GM04504 (cell line): Measurements from ENCODE around the gene NEURL1.

Experiments
- DNase-seq: peaks from one replicate; pipeline ENCODE4 v3.0.0-alpha.2; 2012; ENCODE audit warnings: low read depth

Gene NEURL1

DNA sequence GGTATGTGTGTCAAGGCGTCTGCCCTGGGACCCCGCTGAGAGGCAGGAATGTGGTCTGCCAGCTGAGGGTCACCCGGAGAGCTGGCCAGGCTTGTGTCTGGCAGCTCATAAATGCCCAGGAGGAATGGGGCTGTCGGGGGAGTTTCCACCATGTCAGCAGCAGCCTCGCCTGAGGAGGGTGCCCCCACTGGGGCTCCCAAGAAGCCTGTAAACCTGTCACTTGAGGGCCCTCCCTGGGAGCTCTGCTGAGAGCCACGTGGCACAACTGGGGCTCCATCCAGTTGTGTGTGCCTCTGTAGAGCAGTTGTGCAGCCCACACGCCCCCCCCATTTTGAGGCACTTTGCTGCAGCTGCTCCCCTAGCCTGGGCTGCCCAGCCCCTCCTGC lies 70.6 kb downstream of the NEURL1 start:
- DNase-seq, result no peak

DNA sequence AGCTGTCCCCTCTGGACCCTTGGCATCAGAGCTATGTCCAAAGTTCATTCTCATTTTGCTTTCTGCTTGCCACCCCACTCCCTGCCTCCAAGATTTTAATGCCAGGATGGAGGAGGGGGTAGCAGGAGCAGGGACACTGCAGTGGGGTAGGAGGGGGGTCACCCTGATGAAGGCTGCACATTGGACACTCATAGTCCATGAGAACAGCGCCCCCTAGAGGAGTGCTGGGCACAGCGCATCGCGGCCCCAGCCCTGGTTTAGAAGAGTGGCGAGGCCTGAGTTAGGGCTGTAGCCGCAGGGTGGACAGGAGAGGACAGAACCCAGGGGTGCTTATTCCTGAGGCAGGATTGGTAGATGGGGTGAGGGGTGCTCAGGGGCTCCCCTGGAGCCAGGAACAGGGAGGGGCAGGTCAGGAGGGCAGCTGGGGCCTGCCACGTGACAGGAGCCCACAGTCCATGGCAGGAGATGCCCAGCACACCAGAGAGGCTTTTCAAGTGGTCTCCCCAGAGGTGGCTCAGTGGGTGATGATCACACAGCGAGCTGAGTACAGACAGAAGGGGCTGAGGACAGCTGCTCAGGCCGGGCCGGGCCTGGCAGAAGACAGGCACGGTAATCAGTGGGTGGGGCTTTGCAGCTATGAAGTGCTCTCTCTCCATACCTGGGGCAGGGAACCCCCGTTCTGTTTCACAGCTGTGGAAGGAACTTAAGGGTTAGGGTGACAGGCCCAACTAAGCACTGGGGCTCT lies 71.4 kb downstream of the NEURL1 start:
- no peak for DNase-seq

GRCh38 chr10:103566536-103566935 lies 73.0 kb downstream of the NEURL1 start:
- peak; percentile 18 for DNase-seq

DNA sequence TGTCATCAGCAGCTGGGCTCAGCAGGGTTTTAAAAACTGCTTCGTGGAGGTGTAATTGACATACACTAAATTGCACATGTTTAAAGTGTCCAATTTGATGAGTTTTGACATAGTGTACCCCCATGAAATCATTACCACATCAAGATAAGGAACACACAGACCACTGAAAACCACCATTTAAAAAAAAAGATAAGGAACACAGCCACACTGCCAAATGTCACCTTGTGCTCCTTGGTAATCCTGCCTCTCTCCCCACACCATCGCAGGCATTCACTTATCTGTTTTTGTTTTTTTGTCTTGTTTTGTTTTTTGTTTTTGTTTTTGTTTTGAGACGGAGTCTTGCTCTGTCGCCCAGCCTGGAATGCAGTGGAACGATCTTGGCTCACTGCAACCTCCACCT lies 75.0 kb downstream of the NEURL1 start:
- no peak for DNase-seq

GRCh38 chr10:103569896-103570295 lies 76.4 kb downstream of the NEURL1 start:
- DNase-seq, result no peak

DNA sequence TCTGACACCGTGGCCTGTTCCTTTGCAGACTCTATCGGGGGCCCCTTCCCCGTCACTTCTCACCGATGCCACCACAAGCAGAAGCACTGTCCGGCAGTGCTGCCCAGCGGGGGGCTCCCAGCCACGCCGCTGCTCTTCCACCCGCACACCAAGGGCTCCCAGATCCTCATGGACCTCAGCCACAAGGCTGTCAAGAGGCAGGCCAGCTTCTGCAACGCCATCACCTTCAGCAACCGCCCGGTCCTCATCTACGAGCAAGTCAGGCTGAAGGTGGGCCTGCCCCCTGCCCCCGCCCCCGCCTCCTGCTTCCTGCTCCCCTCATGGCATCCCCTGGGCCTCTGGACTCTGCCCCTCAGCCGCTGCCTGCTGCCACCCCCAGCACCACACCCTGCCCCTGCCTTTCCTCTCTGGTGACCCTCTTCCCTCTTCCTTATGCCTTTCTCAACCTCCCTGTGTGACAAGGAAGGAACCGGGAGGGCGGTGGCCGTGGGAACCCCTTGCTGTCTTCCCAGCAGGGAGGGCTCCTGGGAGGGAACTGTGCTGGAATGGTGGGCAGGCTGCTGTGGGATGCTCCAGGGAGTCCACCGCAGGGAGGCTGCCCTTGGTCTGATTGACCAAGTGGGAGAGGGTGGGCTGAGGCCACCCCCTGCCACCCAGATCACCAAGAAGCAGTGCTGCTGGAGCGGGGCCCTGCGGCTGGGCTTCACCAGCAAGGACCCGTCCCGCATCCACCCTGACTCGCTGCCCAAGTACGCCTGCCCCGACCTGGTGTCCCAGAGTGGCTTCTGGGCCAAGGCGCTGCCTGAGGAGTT lies 77.5 kb downstream of the NEURL1 start:
- no peak for DNase-seq

GRCh38 chr10:103571656-103571975 lies 78.1 kb downstream of the NEURL1 start:
- no peak for DNase-seq

GRCh38 chr10:103572347-103573204 lies 79.1 kb downstream of the NEURL1 start:
- no peak for DNase-seq

DNA sequence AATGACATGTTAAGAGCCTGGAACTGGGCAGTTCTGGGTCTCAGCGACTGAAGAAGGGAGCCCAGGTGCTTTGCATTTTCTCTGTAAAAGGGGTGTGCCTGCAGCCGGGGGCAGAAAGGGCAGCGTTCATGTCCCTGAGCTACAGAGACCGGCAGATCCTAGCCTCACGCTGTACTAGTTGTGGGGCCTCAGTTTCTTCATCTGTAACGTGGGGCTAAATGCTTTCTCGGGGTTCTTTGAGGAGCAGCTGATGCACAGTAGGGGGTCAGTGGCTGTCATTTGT lies 79.6 kb downstream of the NEURL1 start:
- DNase-seq, result no peak

DNA sequence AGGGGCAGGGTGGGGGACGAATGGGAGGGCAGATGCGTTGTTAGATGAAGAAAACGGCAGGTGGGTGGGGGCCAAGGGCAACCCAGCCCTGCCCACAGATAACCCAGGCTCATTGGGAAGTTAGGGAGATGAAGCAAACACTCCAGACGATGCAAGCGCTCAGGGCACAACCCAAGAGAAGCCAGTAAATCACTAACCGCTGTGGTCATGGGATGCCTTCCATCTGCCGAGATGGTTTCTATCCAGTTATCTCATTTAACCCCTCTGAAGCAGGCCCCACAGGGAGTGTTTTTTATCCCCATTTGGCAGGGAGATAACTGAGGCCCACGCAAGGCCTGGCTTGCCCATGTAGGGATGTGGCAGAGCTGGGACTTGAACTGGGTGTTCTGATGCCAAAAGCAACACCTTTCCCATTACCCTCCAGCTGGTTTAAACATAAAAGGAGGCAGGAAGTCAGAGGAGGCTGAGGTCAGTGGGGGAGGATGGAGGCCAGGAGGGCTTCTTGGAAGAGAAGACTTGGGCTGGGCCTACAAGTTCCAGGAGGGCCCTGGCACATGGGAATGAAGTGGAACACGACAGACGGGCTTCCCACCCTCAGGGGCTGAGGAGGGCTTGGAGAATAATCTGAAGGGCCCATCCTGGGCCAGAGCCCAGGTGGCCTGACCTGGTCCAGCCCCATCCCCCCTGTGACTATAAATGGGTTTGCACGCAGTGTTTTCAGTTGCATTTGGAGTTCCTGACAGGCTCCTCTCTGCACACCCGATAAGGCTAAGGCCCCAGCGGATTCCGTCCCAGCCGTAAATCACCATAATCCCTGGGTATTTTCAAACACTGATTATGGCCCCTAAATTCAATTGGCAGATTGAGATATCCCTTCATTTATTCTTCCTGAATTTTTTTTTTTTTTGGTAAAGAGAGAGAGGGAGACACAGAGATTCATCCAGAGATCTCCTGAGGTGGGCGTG lies 80.9 kb downstream of the NEURL1 start:
- no peak for DNase-seq

- DNase-seq, result no peak
These were observed 82.0 kb downstream of the NEURL1 start for GRCh38 chr10:103575416-103576075.

- no peak for DNase-seq
These were observed 82.6 kb downstream of the NEURL1 start for GRCh38 chr10:103576076-103576471.

GRCh38 chr10:103576862-103577261 lies 83.4 kb downstream of the NEURL1 start:
- no peak for DNase-seq

- no peak for DNase-seq
These were observed 85.4 kb downstream of the NEURL1 start for GRCh38 chr10:103578782-103579382.

- DNase-seq, result no peak
These were observed 86.5 kb downstream of the NEURL1 start for GRCh38 chr10:103580011-103580410.

- no peak for DNase-seq
These were observed 86.9 kb downstream of the NEURL1 start for GRCh38 chr10:103580430-103580829.

DNA sequence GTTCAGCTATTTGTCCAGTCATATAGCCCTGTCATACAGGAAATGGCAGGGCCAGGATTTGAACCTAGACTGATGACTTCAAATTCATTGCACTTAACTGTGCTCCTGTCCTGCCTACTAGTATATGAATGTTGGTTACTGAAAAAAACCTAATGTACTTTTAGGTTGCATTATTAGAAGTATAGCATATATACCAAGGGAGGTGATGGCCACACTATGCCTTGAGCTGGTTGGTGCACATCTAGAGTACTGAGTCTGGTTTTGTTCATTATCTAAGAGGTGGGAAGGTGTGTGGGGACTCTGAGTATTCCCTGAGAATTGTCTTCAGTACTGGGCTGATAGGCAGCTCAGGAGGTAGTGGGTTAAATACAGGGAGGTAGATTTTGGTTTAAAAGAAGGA lies 88.0 kb downstream of the NEURL1 start:
- no peak for DNase-seq

DNA sequence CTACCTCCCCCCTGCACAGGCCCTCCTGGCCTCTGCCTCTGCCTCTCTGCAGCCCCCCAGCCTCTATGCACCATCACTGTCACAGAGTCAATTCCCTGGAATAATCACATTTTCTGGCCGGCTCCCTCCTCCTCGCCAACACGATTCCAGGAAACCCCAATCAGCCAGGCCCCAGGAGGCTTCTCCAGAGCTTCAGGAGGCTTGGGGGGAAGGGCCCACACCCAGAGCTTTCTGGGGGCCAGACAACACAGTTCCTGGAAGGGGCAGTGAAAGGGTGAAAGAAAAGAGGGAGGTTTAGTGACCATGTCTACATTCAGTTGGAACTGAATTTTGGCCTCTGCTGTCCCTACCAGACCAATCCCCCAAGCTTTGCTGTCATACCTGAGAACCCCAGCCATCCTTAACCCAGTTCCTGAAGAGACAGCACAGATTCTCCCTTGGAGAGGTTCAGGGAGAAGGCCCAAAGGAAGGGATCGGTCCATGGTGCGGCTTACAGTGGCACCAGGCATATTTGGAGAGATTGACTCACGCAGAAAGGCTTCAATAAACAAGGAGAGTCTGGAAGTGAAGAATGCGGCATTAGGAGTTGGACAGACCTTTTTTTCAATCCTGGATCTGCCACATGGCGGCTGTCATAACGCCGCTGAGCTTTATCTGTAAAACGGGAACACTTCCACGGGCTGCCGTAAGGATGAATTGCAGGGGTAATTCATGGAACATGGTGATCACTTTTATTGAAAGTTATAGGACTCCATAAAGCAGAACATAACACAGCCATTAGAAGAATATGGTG lies 89.0 kb downstream of the NEURL1 start:
- no peak for DNase-seq

DNA sequence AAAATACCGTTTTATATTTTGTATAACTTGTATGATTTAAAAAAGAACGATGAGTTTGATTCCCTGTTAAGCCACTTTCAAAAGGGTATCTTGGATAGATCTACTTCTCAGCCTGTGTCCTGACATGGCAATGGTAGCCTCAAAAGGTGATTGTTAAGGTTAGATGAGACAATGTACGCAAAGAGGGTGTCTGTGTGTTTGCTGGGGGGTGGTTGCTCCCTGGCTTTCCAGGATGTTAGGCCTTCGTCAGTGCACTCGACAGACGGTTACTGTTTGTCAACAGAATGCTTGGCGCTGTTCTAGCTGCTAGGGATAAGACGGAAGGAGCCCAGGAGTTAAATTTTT lies 90.3 kb downstream of the NEURL1 start:
- no peak for DNase-seq
